CD4-positive, alpha-beta T cell (primary cell): ENCODE data around the gene KRTAP10-2. TPM values are rescaled to one million over a fixed set of nuclear protein-coding genes. Genes with fewer than 3 reads are reported as not detected.

Experiments used
- ATAC-seq: fragments of 200-7000 bp; cut with Tn5 transposase; one replicate; pipeline ENCODE4 v1.10.0; 2022; ENCODE audit warnings: mild to moderate bottlenecking; ENCODE audit not compliant: poor library complexity
- CTCF ChIA-PET: fragments of 350-600 bp; sonication (Branson Sonifier 250); formaldehyde crosslinking; loops from one replicate; lab custom pipeline; 2021; ENCODE audit warnings: antibody characterized with exemption, inconsistent platforms; lab: Charles Lee
- POLR2A ChIA-PET: fragments of 350-600 bp; sonication (Branson Sonifier 250); formaldehyde crosslinking; loops from one replicate; lab custom pipeline; 2021; ENCODE audit warnings: antibody characterized with exemption, inconsistent platforms; lab: Charles Lee
- DNase-seq, 14 experiments: peaks; one replicate each; pipeline ENCODE4 v3.0.0-alpha.2; 2013 to 2020; ENCODE audit warnings: mixed read lengths in 2 of 14
- H3K27ac ChIP-seq, 2 donors: one replicate each; pipeline versions ENCODE4 v1.5.1 to v1.7.0; 2013; ENCODE audit warnings: low read length in 2 of 2, low read depth in 1 of 2, mild to moderate bottlenecking in 1 of 2
- H3K27me3 ChIP-seq, 2 experiments: 1 replicate in 1 of 2; 2 replicates in 1 of 2; pipeline versions ENCODE4 v1.6.1 to v1.7.0; 2013; ENCODE audit warnings: low read length in 2 of 2, control low read depth in 1 of 2, mild to moderate bottlenecking in 1 of 2, moderate library complexity in 1 of 2; ENCODE audit not compliant: insufficient read depth in 2 of 2, control insufficient read depth in 1 of 2
- H3K36me3 ChIP-seq: one replicate; pipeline ENCODE4 v1.6.1; 2013; ENCODE audit warnings: low read length, control low read depth; ENCODE audit not compliant: insufficient read depth
- H3K4me1 ChIP-seq: one replicate; pipeline ENCODE4 v1.6.1; 2013; ENCODE audit warnings: low read length, control low read depth; ENCODE audit not compliant: insufficient read depth
- H3K4me3 ChIP-seq: one replicate; pipeline ENCODE4 v1.5.1; 2013; ENCODE audit warnings: mild to moderate bottlenecking, low read length, moderate library complexity
- H3K9me3 ChIP-seq, 2 experiments: 1 replicate in 1 of 2; 2 replicates in 1 of 2; pipeline versions ENCODE4 v1.6.1 to v1.7.0; 2013; ENCODE audit warnings: low read length in 2 of 2, mild to moderate bottlenecking in 2 of 2, control low read depth in 1 of 2, moderate library complexity in 1 of 2; ENCODE audit not compliant: control insufficient read depth in 1 of 2, insufficient read depth in 1 of 2
- H3K27ac Mint-ChIP-seq: one replicate; pipeline ENCODE4 v1.8.0; 2020; ENCODE audit warnings: mixed read lengths
- H3K27me3 Mint-ChIP-seq: one replicate; pipeline ENCODE4 v1.8.0; 2021; ENCODE audit warnings: mixed read lengths
- H3K36me3 Mint-ChIP-seq: one replicate; pipeline ENCODE4 v1.8.0; 2021; ENCODE audit warnings: low read depth, mixed read lengths
- H3K4me1 Mint-ChIP-seq: one replicate; pipeline ENCODE4 v1.8.0; 2021; ENCODE audit warnings: low read depth, mixed read lengths
- H3K4me3 Mint-ChIP-seq: one replicate; pipeline ENCODE4 v1.8.0; 2020; ENCODE audit warnings: mild to moderate bottlenecking, mixed read lengths
- H3K9me3 Mint-ChIP-seq: one replicate; pipeline ENCODE4 v1.8.0; 2020; ENCODE audit warnings: mixed read lengths
- CTCF ChIP-seq: fragments of 200-600 bp; IDR thresholded peaks from one replicate; pipeline ENCODE4 v1.8.0; 2022; ENCODE audit warnings: antibody characterized with exemption, mild to moderate bottlenecking
- intact Hi-C, 2 experiments: fragments of 100-400 bp; cut with DNase I in 1 of 2; cut with micrococcal nuclease in 1 of 2; formaldehyde crosslinking; loops; one replicate each; pipeline versions ENCODE4 v1.15.1 to v1.9.0; 2023 to 2025; cut with DNase I, micrococcal nuclease
- total RNA-seq, 174 experiments: library from RNA in 2 of 174; stranded (reverse) in 2 of 174; gene quantifications; one replicate each; pipeline ENCODE4 v1.2.3 and lab custom pipeline; 2021 to 2026

KRTAP10-2 gene
- total RNA-seq, 2 experiments from 2014 or later, result not detected

- Mint-ChIP-seq H3K9me3 (no peaks in the 10 kb centered on the region), H3K4me3 (no peak overlapping the region), H3K36me3 (no peaks in the 10 kb centered on the region), H3K27ac (no peak overlapping the region), H3K4me1 (no peaks in the 10 kb centered on the region), H3K27me3 (no peaks in the 10 kb centered on the region)
- ATAC-seq (no peak), DNase-seq (no peak)
- H3K9me3 ChIP-seq, result peaks cover 0 to 6% of the 10 kb centered on the region in 2 experiments
- H3K4me3 ChIP-seq, result no peak overlapping the region
- H3K4me1 ChIP-seq, result no peaks in the 10 kb centered on the region
- no peaks in the 10 kb centered on the region for H3K27me3 ChIP-seq
- intact Hi-C loops, result no loop called here
- H3K27ac ChIP-seq, result no peak overlapping the region
- no peaks in the 10 kb centered on the region for H3K36me3 ChIP-seq
- CTCF ChIA-PET, result no interaction called here
- POLR2A ChIA-PET, result no interaction called here
- no peak for TF ChIP-seq CTCF
Measured at GRCh38 chr21:44517175-44517899, 34.0 kb downstream of the KRTAP10-2 start.

GRCh38 chr21:44516828-44517174 is 34.5 kb downstream of the KRTAP10-2 start:
- POLR2A ChIA-PET, result no interaction called here
- no peak overlapping the region for H3K4me3 Mint-ChIP-seq
- Histone ChIP-seq H3K4me3 (no peak overlapping the region), H3K27me3 (no peaks in the 10 kb centered on the region), H3K36me3 (no peaks in the 10 kb centered on the region), H3K9me3 (peaks cover 0 to 5% of the 10 kb centered on the region in 2 experiments), H3K4me1 (no peaks in the 10 kb centered on the region), H3K27ac (no peak overlapping the region)
- no peak for TF ChIP-seq CTCF
- no peak overlapping the region for H3K27ac Mint-ChIP-seq
- H3K9me3 Mint-ChIP-seq, result no peaks in the 10 kb centered on the region
- no peaks in the 10 kb centered on the region for H3K27me3 Mint-ChIP-seq
- ATAC-seq, result no peak
- DNase-seq, result no peak
- intact Hi-C loops, result no loop called here
- H3K4me1 Mint-ChIP-seq, result no peaks in the 10 kb centered on the region
- CTCF ChIA-PET, result no interaction called here
- no peaks in the 10 kb centered on the region for H3K36me3 Mint-ChIP-seq

GRCh38 chr21:44516342-44516741 is 35.0 kb downstream of the KRTAP10-2 start:
- ATAC-seq, result no peak

More at GRCh38 chr21:44516342-44516741, 35.0 kb downstream of the KRTAP10-2 start:
- no peak overlapping the region for H3K27ac ChIP-seq
- Mint-ChIP-seq H3K4me1 (no peaks in the 10 kb centered on the region), H3K9me3 (no peaks in the 10 kb centered on the region), H3K4me3 (no peak overlapping the region), H3K27me3 (no peaks in the 10 kb centered on the region), H3K36me3 (no peaks in the 10 kb centered on the region), H3K27ac (no peak overlapping the region)
- no peaks in the 10 kb centered on the region for H3K36me3 ChIP-seq
- POLR2A ChIA-PET, result no interaction called here
- intact Hi-C loops, result no loop called here
- H3K4me1 ChIP-seq, result no peaks in the 10 kb centered on the region
- TF ChIP-seq CTCF, result no peak
- H3K27me3 ChIP-seq, result no peaks in the 10 kb centered on the region
- CTCF ChIA-PET, result no interaction called here
- peaks cover 0 to 5% of the 10 kb centered on the region in 2 experiments for H3K9me3 ChIP-seq
- H3K4me3 ChIP-seq, result no peak overlapping the region
- DNase-seq, result no peak
